Neural progenitor cell (in vitro differentiated cells): ENCODE data around the gene MACROH2A2.

Source experiments
- EZH2 ChIP-seq: fragments of 200-600 bp; sonication (generic); IDR thresholded peaks from 2 replicates; pipeline ENCODE4 v1.6.1; 2017; ENCODE audit warnings: antibody characterized with exemption, mild to moderate bottlenecking, moderate library complexity
- EZH2phosphoT487 ChIP-seq: fragments of 200-600 bp; sonication (generic); IDR thresholded peaks from 2 replicates; pipeline ENCODE4 v1.6.1; 2017; ENCODE audit warnings: antibody characterized with exemption
- TF ChIP-seq, protein P1 (sequence below): fragments of 200-600 bp; sonication (generic); IDR thresholded peaks from 2 replicates; pipeline ENCODE4 v1.5.1; 2017; ENCODE audit warnings: antibody characterized with exemption, mild to moderate bottlenecking

DNA sequence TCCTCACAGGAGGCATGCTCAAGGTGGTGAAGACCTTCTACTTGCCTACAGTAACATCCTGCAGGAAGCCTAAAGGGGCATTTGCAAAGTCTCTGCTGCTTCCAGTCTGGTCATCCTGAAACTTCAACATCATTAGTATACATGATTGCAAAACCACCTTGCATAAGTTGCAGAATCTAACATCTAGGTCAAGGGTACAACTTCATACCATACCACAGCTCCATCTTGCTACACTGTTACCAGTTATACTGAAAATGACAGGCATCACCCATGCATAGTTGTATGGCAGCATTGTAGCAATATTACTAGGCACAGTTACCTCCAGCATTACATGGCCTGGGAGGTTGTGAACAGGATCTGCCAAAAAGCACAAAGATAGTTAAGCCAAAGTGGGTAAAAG, 13.7 kb upstream of the MACROH2A2 start:
- TF ChIP-seq, protein P1, sequence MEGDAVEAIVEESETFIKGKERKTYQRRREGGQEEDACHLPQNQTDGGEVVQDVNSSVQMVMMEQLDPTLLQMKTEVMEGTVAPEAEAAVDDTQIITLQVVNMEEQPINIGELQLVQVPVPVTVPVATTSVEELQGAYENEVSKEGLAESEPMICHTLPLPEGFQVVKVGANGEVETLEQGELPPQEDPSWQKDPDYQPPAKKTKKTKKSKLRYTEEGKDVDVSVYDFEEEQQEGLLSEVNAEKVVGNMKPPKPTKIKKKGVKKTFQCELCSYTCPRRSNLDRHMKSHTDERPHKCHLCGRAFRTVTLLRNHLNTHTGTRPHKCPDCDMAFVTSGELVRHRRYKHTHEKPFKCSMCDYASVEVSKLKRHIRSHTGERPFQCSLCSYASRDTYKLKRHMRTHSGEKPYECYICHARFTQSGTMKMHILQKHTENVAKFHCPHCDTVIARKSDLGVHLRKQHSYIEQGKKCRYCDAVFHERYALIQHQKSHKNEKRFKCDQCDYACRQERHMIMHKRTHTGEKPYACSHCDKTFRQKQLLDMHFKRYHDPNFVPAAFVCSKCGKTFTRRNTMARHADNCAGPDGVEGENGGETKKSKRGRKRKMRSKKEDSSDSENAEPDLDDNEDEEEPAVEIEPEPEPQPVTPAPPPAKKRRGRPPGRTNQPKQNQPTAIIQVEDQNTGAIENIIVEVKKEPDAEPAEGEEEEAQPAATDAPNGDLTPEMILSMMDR, result no peak
- TF ChIP-seq EZH2, result no peak
- TF ChIP-seq EZH2phosphoT487, result no peak
